ENCODE data around the gene AGO3.

DNA sequence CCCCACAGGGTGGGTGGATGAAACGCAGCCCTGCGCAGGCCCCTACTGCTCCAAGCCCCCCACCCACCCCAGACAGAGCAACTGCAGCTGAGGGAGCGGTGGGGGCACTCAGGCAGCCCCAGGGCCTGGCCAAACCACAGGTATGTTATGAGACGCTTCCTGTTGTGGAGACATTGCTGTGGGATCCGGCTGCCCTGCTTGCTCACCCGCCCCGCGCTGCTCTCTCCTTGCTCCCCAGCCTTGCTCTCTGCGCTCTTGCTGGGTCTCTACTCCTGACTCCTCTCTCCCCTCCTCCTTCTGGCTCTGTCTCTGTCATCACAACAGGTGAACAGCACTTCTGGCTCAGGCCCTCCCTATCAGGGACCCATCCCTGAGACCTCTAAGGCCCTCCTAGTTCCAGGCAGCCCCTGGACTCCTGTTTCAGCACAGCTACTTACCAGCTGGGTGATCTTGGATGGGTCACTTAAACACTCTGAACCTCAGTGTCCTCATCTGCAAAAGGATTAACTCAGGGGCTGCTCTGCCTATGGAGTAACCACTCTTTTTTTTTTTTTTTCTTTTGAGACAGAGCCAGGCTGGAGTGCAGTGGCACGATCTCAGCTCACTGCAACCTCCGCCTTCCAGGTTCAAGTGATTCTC is 178.3 kb downstream of the AGO3 start:
- no peak for TF ChIP-seq POLR2AphosphoS5 (IDR thresholded peaks at IDR 0.05; ENCODE audit: low read depth)
- TF ChIP-seq JUNB (IDR thresholded peaks at IDR 0.05; ENCODE audit: unreplicated experiment), result no peak
- TF ChIP-seq, protein P1, sequence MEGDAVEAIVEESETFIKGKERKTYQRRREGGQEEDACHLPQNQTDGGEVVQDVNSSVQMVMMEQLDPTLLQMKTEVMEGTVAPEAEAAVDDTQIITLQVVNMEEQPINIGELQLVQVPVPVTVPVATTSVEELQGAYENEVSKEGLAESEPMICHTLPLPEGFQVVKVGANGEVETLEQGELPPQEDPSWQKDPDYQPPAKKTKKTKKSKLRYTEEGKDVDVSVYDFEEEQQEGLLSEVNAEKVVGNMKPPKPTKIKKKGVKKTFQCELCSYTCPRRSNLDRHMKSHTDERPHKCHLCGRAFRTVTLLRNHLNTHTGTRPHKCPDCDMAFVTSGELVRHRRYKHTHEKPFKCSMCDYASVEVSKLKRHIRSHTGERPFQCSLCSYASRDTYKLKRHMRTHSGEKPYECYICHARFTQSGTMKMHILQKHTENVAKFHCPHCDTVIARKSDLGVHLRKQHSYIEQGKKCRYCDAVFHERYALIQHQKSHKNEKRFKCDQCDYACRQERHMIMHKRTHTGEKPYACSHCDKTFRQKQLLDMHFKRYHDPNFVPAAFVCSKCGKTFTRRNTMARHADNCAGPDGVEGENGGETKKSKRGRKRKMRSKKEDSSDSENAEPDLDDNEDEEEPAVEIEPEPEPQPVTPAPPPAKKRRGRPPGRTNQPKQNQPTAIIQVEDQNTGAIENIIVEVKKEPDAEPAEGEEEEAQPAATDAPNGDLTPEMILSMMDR (conservative IDR thresholded peaks at IDR 0.05; ENCODE audit: low read depth in 2 of 2), result no peak
- TF ChIP-seq ZNF114 (CRISPR knock-in tag; IDR thresholded peaks at IDR 0.05), result no peak
- TF ChIP-seq EZH2phosphoT487 (IDR thresholded peaks at IDR 0.05; ENCODE audit: unreplicated experiment), result no peak
- TF ChIP-seq NANOG (IDR thresholded peaks at IDR 0.05; ENCODE audit: borderline replicate concordance), result no peak
